LoVo (cell line): ENCODE data around the gene MTG1.
"Not testable (repeated sequence)": the region's sequence is repeated elsewhere in the genome, so short reads cannot be mapped to it uniquely, and the experiment has no call there.

Source experiments
- DNase-seq: peaks from one replicate; pipeline ENCODE4 v3.0.0-alpha.2; 2016; ENCODE audit warnings: low spot score

MTG1 gene

GRCh38 chr10:133400624-133401424 lies 6.9 kb downstream of the MTG1 start:
- no peak for DNase-seq

- no peak for DNase-seq
Measured at GRCh38 chr10:133401500-133401899, 7.5 kb downstream of the MTG1 start.

- DNase-seq, result no peak
Measured at GRCh38 chr10:133401981-133402725, 8.2 kb downstream of the MTG1 start.

- DNase-seq, result no peak
Measured at GRCh38 chr10:133403359-133403758, 9.4 kb downstream of the MTG1 start.

- no peak for DNase-seq
Measured at GRCh38 chr10:133403784-133404183, 9.8 kb downstream of the MTG1 start.

- no peak for DNase-seq
Measured at GRCh38 chr10:133405272-133405671, 11.3 kb downstream of the MTG1 start.

- DNase-seq, result no peak
Measured at GRCh38 chr10:133405844-133406527, 12.0 kb downstream of the MTG1 start.

- no peak for DNase-seq
Measured at GRCh38 chr10:133411523-133412380, 17.8 kb downstream of the MTG1 start.

GRCh38 chr10:133412381-133412711 lies 18.4 kb downstream of the MTG1 start:
- no peak for DNase-seq

- not testable (repeated sequence) for DNase-seq
Measured at GRCh38 chr10:133414401-133414800, 20.4 kb downstream of the MTG1 start.

- no peak for DNase-seq
Measured at GRCh38 chr10:133415752-133416151, 21.8 kb downstream of the MTG1 start.

- no peak for DNase-seq
Measured at GRCh38 chr10:133418289-133418993, 24.5 kb downstream of the MTG1 start.

GRCh38 chr10:133419211-133419950 lies 25.4 kb downstream of the MTG1 start:
- DNase-seq, result no peak

- DNase-seq, result no peak
Measured at GRCh38 chr10:133420028-133420427, 26.1 kb downstream of the MTG1 start.

GRCh38 chr10:133420579-133420978 lies 26.6 kb downstream of the MTG1 start:
- DNase-seq, result no peak

- no peak for DNase-seq
Measured at GRCh38 chr10:133421336-133422222, 27.6 kb downstream of the MTG1 start.

GRCh38 chr10:133422223-133422806 lies 28.4 kb downstream of the MTG1 start:
- no peak for DNase-seq

- no peak for DNase-seq
Measured at GRCh38 chr10:133422807-133423771, 29.1 kb downstream of the MTG1 start.
